ENCODE data around the gene TOMM34.

GRCh38 chr20:44961870-44962267, 1.7 kb upstream of the TOMM34 start:
- no peak for TF ChIP-seq POLR2A (IDR thresholded peaks at IDR 0.05)
- TF ChIP-seq POLR2AphosphoS5 (IDR thresholded peaks at IDR 0.05) = no peak
- TF ChIP-seq CTCF (IDR thresholded peaks at IDR 0.05) = no peak
- TF ChIP-seq EP300 (IDR thresholded peaks at IDR 0.05) = no peak

Measured in upper lobe of left lung (tissue), 4 donors.